Motor neuron (in vitro differentiated cells): ENCODE data around the gene EMSY. TPM values are rescaled to one million over a fixed set of nuclear protein-coding genes. Genes with fewer than 3 reads are reported as not detected.
A peak's percentile ranks its signal among the peaks of the same experiment; 100 is the strongest.
"Not testable (repeated sequence)": the region's sequence is repeated elsewhere in the genome, so short reads cannot be mapped to it uniquely, and the experiment has no call there.

Experiments
- ATAC-seq, 8 experiments: fragments of 200-7000 bp; cut with Tn5 transposase; replicated peaks in 6 of 8; 2 replicates each; pipeline ENCODE4 v1.8.0; 2021; ENCODE audit warnings: mild to moderate bottlenecking in 8 of 8, moderate library complexity in 8 of 8
- H3K27ac ChIP-seq, 2 donors: fragments of 250-450 bp; sonication (Bioruptor Pico); 2 replicates each; pipeline ENCODE4 v1.9.0; 2021; ENCODE audit warnings: antibody characterized with exemption in 2 of 2, mild to moderate bottlenecking in 2 of 2, moderate library complexity in 1 of 2
- H3K4me1 ChIP-seq, 2 donors: fragments of 250-450 bp; sonication (Bioruptor Pico); replicated peaks in 1 of 2; 2 replicates each; pipeline ENCODE4 v1.6.1; 2021; ENCODE audit warnings: antibody characterized with exemption in 2 of 2, mild to moderate bottlenecking in 2 of 2, moderate library complexity in 1 of 2
- H3K4me3 ChIP-seq, 5 donors: fragments of 250-450 bp; sonication (Bioruptor Pico); 2 replicates each; pipeline ENCODE4 v1.9.0; 2021; ENCODE audit warnings: antibody characterized with exemption in 5 of 5, mild to moderate bottlenecking in 5 of 5, moderate library complexity in 4 of 5
- WGBS, 10 experiments: fragments of 450-650 bp; shearing (Covaris generic); methylation state at CpG; one replicate each; pipeline ENCODE4 v1.0.0; 2022; 5-methylcytosine and 5-hydroxymethylcytosine counted together
- in situ Hi-C, 9 experiments: fragments of 400-800 bp; cut with MboI; loops; one replicate each; pipeline ENCODE4 v1.15.0; 2021; ENCODE audit warnings: low sequenced_read_pairs in 9 of 9, low pct_unique_long_range_greater_than_20kb in 2 of 9; ENCODE audit not compliant: unreplicated experiment in 9 of 9
- total RNA-seq, 8 experiments: library from RNA; unstranded; fragments of 300-600 nt; gene quantifications; 2 replicates each; pipeline versions ENCODE4 v1.2.3 to v1.2.4, GENCODE V29; 2022

Gene EMSY, protein sequence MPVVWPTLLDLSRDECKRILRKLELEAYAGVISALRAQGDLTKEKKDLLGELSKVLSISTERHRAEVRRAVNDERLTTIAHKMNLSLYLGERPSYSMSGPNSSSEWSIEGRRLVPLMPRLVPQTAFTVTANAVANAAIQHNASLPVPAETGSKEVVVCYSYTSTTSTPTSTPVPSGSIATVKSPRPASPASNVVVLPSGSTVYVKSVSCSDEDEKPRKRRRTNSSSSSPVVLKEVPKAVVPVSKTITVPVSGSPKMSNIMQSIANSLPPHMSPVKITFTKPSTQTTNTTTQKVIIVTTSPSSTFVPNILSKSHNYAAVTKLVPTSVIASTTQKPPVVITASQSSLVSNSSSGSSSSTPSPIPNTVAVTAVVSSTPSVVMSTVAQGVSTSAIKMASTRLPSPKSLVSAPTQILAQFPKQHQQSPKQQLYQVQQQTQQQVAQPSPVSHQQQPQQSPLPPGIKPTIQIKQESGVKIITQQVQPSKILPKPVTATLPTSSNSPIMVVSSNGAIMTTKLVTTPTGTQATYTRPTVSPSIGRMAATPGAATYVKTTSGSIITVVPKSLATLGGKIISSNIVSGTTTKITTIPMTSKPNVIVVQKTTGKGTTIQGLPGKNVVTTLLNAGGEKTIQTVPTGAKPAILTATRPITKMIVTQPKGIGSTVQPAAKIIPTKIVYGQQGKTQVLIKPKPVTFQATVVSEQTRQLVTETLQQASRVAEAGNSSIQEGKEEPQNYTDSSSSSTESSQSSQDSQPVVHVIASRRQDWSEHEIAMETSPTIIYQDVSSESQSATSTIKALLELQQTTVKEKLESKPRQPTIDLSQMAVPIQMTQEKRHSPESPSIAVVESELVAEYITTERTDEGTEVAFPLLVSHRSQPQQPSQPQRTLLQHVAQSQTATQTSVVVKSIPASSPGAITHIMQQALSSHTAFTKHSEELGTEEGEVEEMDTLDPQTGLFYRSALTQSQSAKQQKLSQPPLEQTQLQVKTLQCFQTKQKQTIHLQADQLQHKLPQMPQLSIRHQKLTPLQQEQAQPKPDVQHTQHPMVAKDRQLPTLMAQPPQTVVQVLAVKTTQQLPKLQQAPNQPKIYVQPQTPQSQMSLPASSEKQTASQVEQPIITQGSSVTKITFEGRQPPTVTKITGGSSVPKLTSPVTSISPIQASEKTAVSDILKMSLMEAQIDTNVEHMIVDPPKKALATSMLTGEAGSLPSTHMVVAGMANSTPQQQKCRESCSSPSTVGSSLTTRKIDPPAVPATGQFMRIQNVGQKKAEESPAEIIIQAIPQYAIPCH (N-terminal part only)
- total RNA-seq: 10 to 100 TPM in 7 of 8 experiments, 1 to 10 TPM in 1; 9.1 to 29.5 (median 20.8) TPM

DNA sequence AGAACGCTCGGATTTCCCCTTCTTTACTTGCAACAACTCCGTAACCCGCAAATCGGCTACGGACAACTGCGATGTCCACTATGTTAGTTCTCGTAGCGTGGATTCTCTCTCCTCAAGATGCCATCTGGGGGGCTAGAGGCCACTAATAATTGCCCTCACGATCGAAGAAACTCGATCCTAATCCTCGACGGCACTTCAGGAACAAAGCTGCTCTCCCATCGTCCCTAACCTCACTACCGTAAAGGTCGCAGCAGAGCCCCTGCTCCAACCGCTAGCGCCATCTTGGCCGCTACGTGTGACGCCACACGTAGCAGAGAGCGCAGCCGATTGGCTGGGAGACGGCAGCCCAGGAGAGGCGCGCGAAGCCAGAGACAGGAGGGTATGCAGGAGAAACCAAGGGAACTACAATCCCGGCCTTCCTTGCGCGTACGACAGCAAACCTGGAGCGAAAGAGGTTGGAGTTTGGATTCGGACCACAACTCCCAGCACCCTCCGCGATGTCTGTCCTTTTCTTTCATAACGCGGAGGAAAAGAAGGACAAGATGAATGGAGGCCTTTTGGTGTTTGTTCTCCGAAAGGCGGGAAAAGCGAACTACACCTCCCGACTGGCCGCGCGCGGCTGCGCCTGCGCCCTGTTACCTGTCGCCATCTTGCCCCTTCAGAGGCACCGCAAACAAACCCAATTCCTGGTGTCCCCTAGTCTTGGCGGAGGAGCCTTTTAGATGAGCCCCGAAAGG lies at the start of gene EMSY:
TSS of gene EMSY (plus strand) at position 635 of the 737 bp plus-strand sequence. CDS start 1,921 bp downstream, outside the sequence.
- in situ Hi-C loops: no loop called here
- peak; percentile 88 to 95 (median 94) for ATAC-seq
- Histone ChIP-seq H3K4me3 (peak within 1 kb of the TSS; percentile 74 to 90 (median 85)), H3K27ac (peak within 1 kb of the TSS; percentile 87 to 92), H3K4me1 (peaks cover 7 to 13% of the 10 kb centered on the region in 2 donors)
- 0 to 3% (median 1%) methylated on average over 3 to 19 of the region's 53 CpGs; no CpG with 5 or more reads in 2 of the 10 experiments for WGBS, 10 experiments

DNA sequence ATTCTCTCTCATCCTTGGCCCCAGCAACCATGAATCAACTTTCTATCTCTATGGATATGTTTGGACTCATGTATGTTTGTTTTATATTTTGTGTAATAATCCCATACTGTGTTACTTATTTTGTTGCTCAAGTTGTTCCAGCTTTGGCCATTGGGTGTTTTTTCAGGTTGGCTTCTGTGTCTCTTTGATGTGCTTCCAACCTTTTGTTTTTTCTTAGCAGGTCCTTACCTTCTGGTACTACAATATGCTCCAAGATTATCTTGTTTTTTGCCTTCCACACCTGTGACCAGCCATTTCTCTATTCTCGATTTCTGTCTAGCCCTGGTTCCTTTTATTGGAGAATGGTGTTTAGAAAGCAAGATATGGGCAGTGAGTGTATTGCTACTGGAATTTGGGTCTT lies 49.5 kb upstream of the EMSY start:
- WGBS, 10 experiments: 0 to 100% (median 90%) methylated on average over 1 of the region's 1 CpG; no CpG with 5 or more reads in 1 of the 10 experiments
- no peak for ATAC-seq
- in situ Hi-C loops: no loop called here
- Histone ChIP-seq H3K27ac (no peak overlapping the region), H3K4me3 (no peak overlapping the region), H3K4me1 (no peaks in the 10 kb centered on the region)

- in situ Hi-C loops: no loop called here
These were observed 47.4 kb upstream of the EMSY start for GRCh38 chr11:76397383-76397782.

DNA sequence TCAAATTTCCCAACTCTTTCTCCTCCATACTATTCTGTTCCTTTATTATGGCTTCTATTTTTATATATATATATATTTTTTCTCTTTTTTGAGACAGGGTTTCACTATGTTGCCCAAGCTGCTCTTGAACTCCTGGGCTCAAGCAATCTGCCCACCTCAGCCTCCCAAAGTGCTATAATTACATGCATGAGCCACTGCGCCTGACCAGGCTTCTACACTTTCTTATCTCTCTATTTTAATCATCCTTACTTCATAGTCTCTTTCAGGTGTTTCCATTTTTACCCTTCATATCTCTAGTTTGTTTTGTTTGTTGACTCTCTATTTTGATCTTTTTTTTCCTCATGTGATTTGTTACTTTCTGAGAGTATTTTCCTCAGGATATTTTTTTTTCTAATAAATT lies 43.9 kb upstream of the EMSY start:
- H3K4me1 ChIP-seq: no peaks in the 10 kb centered on the region
- ATAC-seq: no peak
- 71 to 100% (median 100%) methylated on average over 1 of the region's 1 CpG; no CpG with 5 or more reads in 1 of the 10 experiments for WGBS, 10 experiments
- H3K4me3 ChIP-seq: no peak overlapping the region
- in situ Hi-C loops: no loop called here
- no peak overlapping the region for H3K27ac ChIP-seq

More at GRCh38 chr11:76397383-76397782, 47.4 kb upstream of the EMSY start:
- H3K4me3 ChIP-seq: no peak overlapping the region
- ATAC-seq: no peak
- no peaks in the 10 kb centered on the region for H3K4me1 ChIP-seq
- WGBS, 10 experiments: 78 to 100% (median 90%) methylated on average over 1 to 3 of the region's 3 CpGs
- H3K27ac ChIP-seq: no peak overlapping the region

GRCh38 chr11:76401484-76401883 lies 43.3 kb upstream of the EMSY start:
- H3K4me3 ChIP-seq, H3K27ac ChIP-seq, H3K4me1 ChIP-seq, in situ Hi-C loops, ATAC-seq: not testable (repeated sequence)
- 65 to 100% (median 91%) methylated on average over 1 to 8 of the region's 8 CpGs for WGBS, 10 experiments

DNA sequence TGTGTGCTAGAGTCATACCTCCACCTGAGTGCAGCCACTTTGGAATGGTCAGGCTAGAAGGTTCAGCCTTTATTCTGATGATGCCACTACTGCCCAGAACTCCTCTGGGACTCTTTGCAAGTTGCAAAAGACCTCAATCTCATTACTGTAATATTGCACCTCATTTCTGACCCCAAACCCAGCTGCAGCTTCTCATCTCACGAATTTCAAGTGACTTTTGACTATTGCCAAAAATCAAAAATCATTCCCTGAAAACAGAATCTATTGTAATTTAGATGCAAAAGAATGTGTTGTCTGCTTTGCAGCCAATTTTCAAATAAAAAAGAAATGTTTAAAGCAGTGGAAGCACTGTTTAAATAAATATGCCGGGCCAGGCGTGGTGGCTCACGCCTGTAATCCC lies 38.5 kb upstream of the EMSY start:
- in situ Hi-C loops: no loop called here
- WGBS, 10 experiments: 67 to 100% (median 96%) methylated on average over 1 to 4 of the region's 4 CpGs; no CpG with 5 or more reads in 2 of the 10 experiments
- Histone ChIP-seq H3K4me1 (no peaks in the 10 kb centered on the region), H3K27ac (no peak overlapping the region), H3K4me3 (no peak overlapping the region)
- ATAC-seq: no peak

GRCh38 chr11:76408171-76408965 lies 36.5 kb upstream of the EMSY start:
- Histone ChIP-seq H3K4me3 (no peak overlapping the region), H3K4me1 (no peaks in the 10 kb centered on the region), H3K27ac (no peak overlapping the region)
- in situ Hi-C loops: no loop called here
- ATAC-seq: peak in 3 of 8 experiments; percentile 31 to 92 (median 71)
- WGBS, 10 experiments: 20 to 86% (median 69%) methylated on average over 1 to 7 of the region's 7 CpGs; no CpG with 5 or more reads in 1 of the 10 experiments

- peak; percentile 38 to 72 (median 56) for ATAC-seq
These were observed 33.9 kb upstream of the EMSY start for GRCh38 chr11:76410851-76411357.

GRCh38 chr11:76415073-76415472 lies 29.7 kb upstream of the EMSY start:
- no peak for ATAC-seq
- no peak overlapping the region for H3K4me3 ChIP-seq
- no peak overlapping the region for H3K27ac ChIP-seq
- H3K4me1 ChIP-seq: no peaks in the 10 kb centered on the region
- in situ Hi-C loops: no loop called here

More at GRCh38 chr11:76410851-76411357, 33.9 kb upstream of the EMSY start:
- no peaks in the 10 kb centered on the region for H3K4me1 ChIP-seq
- in situ Hi-C loops: no loop called here
- no peak overlapping the region for H3K27ac ChIP-seq
- no peak overlapping the region for H3K4me3 ChIP-seq
- WGBS, 10 experiments: 0 to 97% (median 63%) methylated on average over 1 to 10 of the region's 10 CpGs; no CpG with 5 or more reads in 1 of the 10 experiments

GRCh38 chr11:76419896-76420295 lies 24.9 kb upstream of the EMSY start:
- in situ Hi-C loops: no loop called here
- 44 to 100% (median 71%) methylated on average over 1 to 3 of the region's 3 CpGs; no CpG with 5 or more reads in 4 of the 10 experiments for WGBS, 10 experiments
- Histone ChIP-seq H3K4me1 (no peaks in the 10 kb centered on the region), H3K27ac (no peak overlapping the region), H3K4me3 (no peak overlapping the region)
- no peak for ATAC-seq

DNA sequence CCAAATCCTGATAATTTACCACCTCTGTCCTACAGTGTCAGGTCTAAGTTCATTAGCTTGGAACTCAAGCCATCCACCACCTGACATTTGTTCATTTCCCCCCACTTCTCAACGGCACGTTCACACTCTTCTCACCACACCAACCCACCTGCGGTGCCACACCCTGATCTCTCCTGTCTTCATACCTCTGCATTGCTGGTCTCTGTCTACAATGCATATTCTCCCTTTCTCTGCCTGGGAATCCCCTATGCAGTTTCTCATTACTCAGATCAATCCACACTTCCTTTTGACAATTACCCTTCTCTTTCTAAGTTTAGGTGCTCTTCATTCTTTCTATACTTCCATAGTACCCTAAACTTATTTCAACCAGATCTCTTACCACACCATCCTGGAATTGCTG lies 20.4 kb upstream of the EMSY start:
- in situ Hi-C loops: no loop called here

More for the DNA sequence above, 20.4 kb upstream of the EMSY start:
- WGBS, 10 experiments: 0 to 80% (median 53%) methylated on average over 1 to 3 of the region's 3 CpGs; no CpG with 5 or more reads in 3 of the 10 experiments
- Histone ChIP-seq H3K4me3 (no peak overlapping the region), H3K27ac (no peak overlapping the region), H3K4me1 (no peaks in the 10 kb centered on the region)
- ATAC-seq: no peak
